H1 (cell line): ENCODE data around the gene NEUROD6. TPM values are rescaled to one million over a fixed set of nuclear protein-coding genes. Genes with fewer than 3 reads are reported as not detected.

ENCODE experiments used
- CTCF ChIA-PET: fragments of 300-600 bp; sonication (Branson Sonifier 250); formaldehyde crosslinking; loops from one replicate; lab custom pipeline; 2021; ENCODE audit not compliant: partially characterized antibody; lab: Charles Lee
- POLR2A ChIA-PET: fragments of 300-600 bp; sonication (Branson Sonifier 250); formaldehyde crosslinking; loops from one replicate; lab custom pipeline; 2021; ENCODE audit warnings: inconsistent platforms; ENCODE audit not compliant: partially characterized antibody; lab: Charles Lee
- DNase-seq, 2 experiments: peaks; one replicate each; pipeline versions ENCODE4 v3.0.0 to v3.0.0-alpha.2; 2010 to 2022; ENCODE audit warnings: low spot score in 2 of 2, low read depth in 1 of 2, mixed read lengths in 1 of 2
- FAIRE-seq: peaks from 2 replicates; lab custom pipeline; 2011; peaks lifted over from hg19 to GRCh38; lab: Jason Lieb, UNC
- H2AFZ ChIP-seq: 2 replicates; pipeline ENCODE4 v1.8.1; 2012; ENCODE audit warnings: low read length, inconsistent platforms
- H2AK5ac ChIP-seq: 2 replicates; pipeline ENCODE4 v1.6.1; 2013; ENCODE audit warnings: low read depth, low read length
- H2BK120ac ChIP-seq: replicated peaks from 2 replicates; pipeline ENCODE3; 2013; ENCODE audit warnings: low read depth, low read length, inconsistent platforms
- H2BK12ac ChIP-seq: 2 replicates; pipeline ENCODE4 v1.6.1; 2013; ENCODE audit warnings: low read depth, low read length
- H2BK15ac ChIP-seq: 2 replicates; pipeline ENCODE4 v1.6.1; 2013; ENCODE audit warnings: low read length
- H2BK20ac ChIP-seq: 2 replicates; pipeline ENCODE4 v1.6.1; 2013; ENCODE audit warnings: low read length
- H2BK5ac ChIP-seq: 2 replicates; pipeline ENCODE4 v1.6.1; 2013; ENCODE audit warnings: low read depth, low read length
- H3K14ac ChIP-seq: 2 replicates; pipeline ENCODE4 v1.6.1; 2013; ENCODE audit warnings: inconsistent platforms; ENCODE audit not compliant: insufficient read length
- H3K18ac ChIP-seq: 2 replicates; pipeline ENCODE4 v1.6.1; 2013; ENCODE audit warnings: low read length; ENCODE audit errors: extremely low read depth
- H3K23ac ChIP-seq: 2 replicates; pipeline ENCODE4 v1.6.1; 2013; ENCODE audit warnings: inconsistent platforms; ENCODE audit not compliant: insufficient read length
- H3K23me2 ChIP-seq: 2 replicates; pipeline ENCODE4 v1.6.1; 2013; ENCODE audit warnings: low read depth, low read length
- H3K27ac ChIP-seq: 2 replicates; pipeline ENCODE4 v1.6.1; 2011; ENCODE audit warnings: low read depth, low read length, inconsistent platforms
- H3K27me3 ChIP-seq, 4 experiments: replicated peaks in 1 of 4; 1 replicate in 1 of 4; 2 replicates in 3 of 4; pipeline versions ENCODE4 v1.6.1 to v1.8.1; 2011 to 2013; ENCODE audit warnings: low read length in 3 of 4, mild to moderate bottlenecking in 3 of 4, inconsistent platforms in 2 of 4, mixed read lengths in 2 of 4, moderate library complexity in 1 of 4; ENCODE audit not compliant: control insufficient read depth in 3 of 4, insufficient read depth in 3 of 4; ENCODE audit errors: extremely low read depth in 1 of 4
- H3K36me3 ChIP-seq, 4 experiments: 2 replicates each; pipeline versions ENCODE4 v1.6.1 to v1.8.1; 2011 to 2013; ENCODE audit warnings: mild to moderate bottlenecking in 4 of 4, low read length in 3 of 4, moderate library complexity in 2 of 4, control low read depth in 1 of 4, inconsistent platforms in 1 of 4; ENCODE audit not compliant: insufficient read depth in 4 of 4, control insufficient read depth in 2 of 4
- H3K4ac ChIP-seq: replicated peaks from 2 replicates; pipeline ENCODE3; 2013; ENCODE audit warnings: low read length, low read depth, mixed read lengths, inconsistent platforms; ENCODE audit not compliant: insufficient read length
- H3K4me1 ChIP-seq, 4 experiments: replicated peaks in 1 of 4; 1 replicate in 1 of 4; 2 replicates in 3 of 4; pipeline versions ENCODE4 v1.6.1 to v1.8.1; 2011 to 2013; ENCODE audit warnings: low read length in 3 of 4, inconsistent platforms in 2 of 4, mixed read lengths in 1 of 4; ENCODE audit not compliant: insufficient read depth in 4 of 4, control insufficient read depth in 3 of 4
- H3K4me2 ChIP-seq, 2 experiments: 2 replicates each; pipeline versions ENCODE4 v1.6.1 to v1.8.1; 2011 to 2013; ENCODE audit warnings: low read depth in 2 of 2, low read length in 2 of 2, control low read depth in 1 of 2, inconsistent platforms in 1 of 2, mild to moderate bottlenecking in 1 of 2; ENCODE audit not compliant: insufficient read depth in 1 of 2
- H3K4me3 ChIP-seq, 4 experiments: fragments of 200-600, 300-600 bp in 1 of 4; sonication (generic), shearing (Covaris generic), sonication (Bioruptor Twin) in 1 of 4; 2 replicates each; pipeline versions ENCODE4 v1.5.1 to v1.8.1; 2011 to 2016; ENCODE audit warnings: low read length in 4 of 4, low read depth in 3 of 4, control low read depth in 2 of 4, inconsistent platforms in 2 of 4, mild to moderate bottlenecking in 2 of 4, mixed read lengths in 1 of 4, moderate library complexity in 1 of 4; ENCODE audit not compliant: insufficient read depth in 2 of 4; ENCODE audit errors: extremely low read depth in 1 of 4
- H3K56ac ChIP-seq: replicated peaks from 2 replicates; pipeline ENCODE3; 2013; ENCODE audit warnings: low read depth, mild to moderate bottlenecking, mixed read lengths, low read length, inconsistent platforms; ENCODE audit not compliant: insufficient read length
- H3K79me1 ChIP-seq: 2 replicates; pipeline ENCODE4 v1.6.1; 2013; ENCODE audit warnings: low read depth, low read length, control low read depth
- H3K79me2 ChIP-seq, 2 experiments: 2 replicates each; pipeline versions ENCODE4 v1.6.1 to v1.8.1; 2012 to 2013; ENCODE audit warnings: low read length in 2 of 2, mild to moderate bottlenecking in 2 of 2, inconsistent platforms in 1 of 2; ENCODE audit not compliant: insufficient read depth in 2 of 2, control insufficient read depth in 1 of 2
- H3K9ac ChIP-seq, 4 experiments: replicated peaks in 1 of 4; 1 replicate in 1 of 4; 2 replicates in 3 of 4; pipeline versions ENCODE4 v1.6.1 to v1.8.1; 2011 to 2013; ENCODE audit warnings: low read depth in 3 of 4, low read length in 3 of 4, control low read depth in 2 of 4, mild to moderate bottlenecking in 2 of 4, moderate library complexity in 2 of 4, inconsistent platforms in 1 of 4; ENCODE audit errors: extremely low read depth in 1 of 4
- H3K9me3 ChIP-seq, 2 experiments: 2 replicates each; pipeline versions ENCODE4 v1.6.1 to v1.8.1; 2012 to 2013; ENCODE audit warnings: mild to moderate bottlenecking in 2 of 2, moderate library complexity in 2 of 2, control low read depth in 1 of 2, inconsistent platforms in 1 of 2, low read depth in 1 of 2, low read length in 1 of 2, mixed read lengths in 1 of 2; ENCODE audit not compliant: insufficient read depth in 2 of 2
- H4K20me1 ChIP-seq, 2 experiments: replicated peaks in 1 of 2; 2 replicates each; pipeline versions ENCODE3 to v1.8.1; 2011 to 2013; ENCODE audit warnings: inconsistent platforms in 2 of 2, low read length in 2 of 2, mild to moderate bottlenecking in 1 of 2; ENCODE audit not compliant: insufficient read depth in 2 of 2, control insufficient read depth in 1 of 2
- H4K5ac ChIP-seq: 2 replicates; pipeline ENCODE4 v1.6.1; 2013; ENCODE audit warnings: low read length, low read depth, mixed read lengths, inconsistent platforms; ENCODE audit not compliant: insufficient read length
- H4K8ac ChIP-seq: 2 replicates; pipeline ENCODE4 v1.8.0; 2013; ENCODE audit warnings: mild to moderate bottlenecking, moderate library complexity, low read length, inconsistent platforms; ENCODE audit not compliant: insufficient read depth; ENCODE audit errors: extremely low read depth
- H4K91ac ChIP-seq: replicated peaks from 2 replicates; pipeline ENCODE3; 2013; ENCODE audit warnings: low read length, mixed read lengths, inconsistent platforms; ENCODE audit not compliant: insufficient read length
- BACH1 ChIP-seq: IDR thresholded peaks from 2 replicates; pipeline ENCODE4 v1.6.1; 2012; ENCODE audit warnings: low read length, improper control_type of control experiment
- CHD2 ChIP-seq: IDR thresholded peaks from 2 replicates; pipeline ENCODE4 v1.6.1; 2012; ENCODE audit warnings: low read length, improper control_type of control experiment
- CTCF ChIP-seq, 3 experiments: IDR thresholded peaks; 1 replicate in 2 of 3; 2 replicates in 1 of 3; pipeline versions ENCODE4 v1.5.1 to v1.6.1; 2011; ENCODE audit warnings: low read length in 3 of 3, mild to moderate bottlenecking in 3 of 3, inconsistent platforms in 2 of 3, low read depth in 1 of 3, moderate library complexity in 1 of 3; ENCODE audit not compliant: insufficient read depth in 1 of 3; ENCODE audit errors: control extremely low read depth in 1 of 3
- E2F6 ChIP-seq: IDR thresholded peaks from 2 replicates; pipeline ENCODE4 v1.6.1; 2012; ENCODE audit warnings: inconsistent platforms
- EZH2 ChIP-seq: fragments of 200-600 bp; sonication (generic); IDR thresholded peaks from 2 replicates; pipeline ENCODE4 v1.7.1; 2012; ENCODE audit warnings: low read depth, mild to moderate bottlenecking, moderate library complexity, low read length, inconsistent platforms; ENCODE audit not compliant: severe bottlenecking
- GABPA ChIP-seq: IDR thresholded peaks from 2 replicates; pipeline ENCODE4 v1.6.1; 2011; ENCODE audit warnings: mild to moderate bottlenecking, low read length, moderate library complexity, borderline replicate concordance; ENCODE audit not compliant: insufficient read depth
- KDM5A ChIP-seq: fragments of 200-600 bp; IDR thresholded peaks from 2 replicates; pipeline ENCODE4 v1.7.1; 2012; ENCODE audit warnings: mild to moderate bottlenecking, low read length, inconsistent platforms, mixed read lengths
- NRF1 ChIP-seq: IDR thresholded peaks from 2 replicates; pipeline ENCODE4 v1.6.1; 2011; ENCODE audit warnings: mild to moderate bottlenecking, low read depth, low read length, improper control_type of control experiment
- PHF8 ChIP-seq: fragments of 200-600 bp; sonication (generic); conservative IDR thresholded peaks from 2 replicates; pipeline ENCODE4 v1.7.1; 2012; ENCODE audit warnings: low read depth, mild to moderate bottlenecking, inconsistent platforms, low read length, moderate library complexity
- SUZ12 ChIP-seq: fragments of 200-600 bp; sonication (generic); IDR thresholded peaks from 2 replicates; pipeline ENCODE4 v1.6.1; 2012; ENCODE audit warnings: mild to moderate bottlenecking, inconsistent platforms, low read length, moderate library complexity, mixed read lengths
- TAF1 ChIP-seq: IDR thresholded peaks from 2 replicates; pipeline ENCODE4 v1.6.1; 2011; ENCODE audit warnings: mild to moderate bottlenecking, low read depth, low read length
- TCF12 ChIP-seq: IDR thresholded peaks from 2 replicates; pipeline ENCODE4 v1.6.1; 2011; ENCODE audit warnings: low read depth, mild to moderate bottlenecking, low read length
- WGBS, 2 experiments: shearing (Covaris generic) in 1 of 2; methylation state at CpG; one replicate each; pipeline versions ENCODE4 v1.1.6 to v1.1.7; 2013 to 2015; ENCODE audit warnings: low lambda C conversion rate in 2 of 2, mixed read lengths in 2 of 2, inconsistent platforms in 1 of 2, low coverage in 1 of 2, missing lambda C conversion rate in 1 of 2; ENCODE audit not compliant: insufficient replicate concordance in 2 of 2, insufficient coverage in 1 of 2, insufficient read length in 1 of 2; ENCODE audit errors: extremely low coverage in 1 of 2, missing lambda C conversion rate in 1 of 2; 5-methylcytosine and 5-hydroxymethylcytosine counted together
- polyA plus RNA-seq, 7 experiments: library from polyadenylated mRNA; depleted of rRNA in 3 of 7; stranded (reverse) in 5 of 7; unstranded in 2 of 7; fragments of >200 nt in 5 of 7; fragments of 200-250 nt in 2 of 7; gene quantifications; 1 replicate in 5 of 7; 2 replicates in 1 of 7; 4 replicates in 1 of 7; pipeline versions ENCODE4 v1.2.1 to v1.2.3, GENCODE V29; 2011 to 2013; ENCODE audit warnings: missing spikeins in 2 of 7, mixed read lengths in 2 of 7
- total RNA-seq: library from RNA; stranded (reverse); fragmentation: NEBNext Ultra II Directional; extraction: Animal tissue kit (Norgen Biotek cat#: 25700); gene quantifications from 2 replicates; pipeline ENCODE4 v1.2.1, GENCODE V29; 2021

Gene NEUROD6
- total and polyA plus RNA-seq, 2 of the 8 experiments (the other 6 are each of a cell fraction or from before 2014, with no cell fraction given): not detected

- Histone ChIP-seq H3K4ac (no peak overlapping the region), H2AFZ (no peak overlapping the region), H3K56ac (no peak overlapping the region), H4K91ac (no peak overlapping the region), H3K23me2 (no peaks in the 10 kb centered on the region; the same call in 1 of the 2 replicates), H3K9ac (no peak overlapping the region), H3K23ac (no peak overlapping the region), H3K4me1 (no peaks in the 10 kb centered on the region), H3K36me3 (no peaks in the 10 kb centered on the region), H2BK5ac (no peak overlapping the region), H4K8ac (no peak overlapping the region), H3K9me3 (no peaks in the 10 kb centered on the region), H3K79me1 (no peaks in the 10 kb centered on the region), H3K79me2 (no peaks in the 10 kb centered on the region), H3K4me2 (no peak overlapping the region), H3K27ac (no peak overlapping the region), H2BK12ac (no peak overlapping the region), H4K20me1 (no peaks in the 10 kb centered on the region), H4K5ac (no peak overlapping the region), H3K14ac (no peak overlapping the region), H2BK15ac (no peak overlapping the region), H3K18ac (no peak overlapping the region), H2BK20ac (no peak overlapping the region), H2AK5ac (no peak overlapping the region), H2BK120ac (no peak overlapping the region), H3K27me3 (no peaks in the 10 kb centered on the region), H3K4me3 (no peak overlapping the region)
- CTCF ChIA-PET: interaction anchor here (1.2 to 1.5 kb wide), 4 partner anchors 17 to 328 kb away, joined by 3 to 5 read pairs (median 4); no protein-coding TSS in a partner anchor
- FAIRE-seq: no peak
- DNase-seq: no peak
- POLR2A ChIA-PET: no interaction called here
- WGBS, 2 experiments: 88% methylated on average over 1 of the region's 1 CpG; no CpG with 5 or more reads in 1 of the 2 experiments
- TF ChIP-seq KDM5A (no peak), SUZ12 (no peak), E2F6 (no peak), NRF1 (no peak), TCF12 (no peak), TAF1 (no peak), BACH1 (no peak), PHF8 (no peak), CTCF (IDR thresholded peaks at IDR 0.05; ENCODE audit: control extremely low read depth in 1 of 3, insufficient read depth in 1 of 3, low read depth in 1 of 3, low read length in 3 of 3) (no peak), CHD2 (no peak), GABPA (no peak), EZH2 (no peak)
Observed at GRCh38 chr7:31305260-31305659, 35.3 kb downstream of the NEUROD6 start.
